H9 (cell line): ENCODE measurements around the gene ZNF816. TPM values are rescaled to one million over a fixed set of nuclear protein-coding genes. Genes with fewer than 3 reads are reported as not detected.

Experiments
- DNase-seq: peaks from one replicate; pipeline ENCODE4 v3.0.0-alpha.2; 2017
- H2AFZ ChIP-seq: one replicate; pipeline ENCODE4 v1.6.1; 2013; ENCODE audit warnings: mild to moderate bottlenecking, low read length, control low read depth, moderate library complexity
- H2AK5ac ChIP-seq: 2 replicates; pipeline ENCODE4 v1.6.1; 2013; ENCODE audit warnings: low read length, control low read depth, mixed read lengths; ENCODE audit not compliant: insufficient read length
- H2BK120ac ChIP-seq: one replicate; pipeline ENCODE4 v1.6.1; 2013; ENCODE audit warnings: low read depth, mild to moderate bottlenecking, low read length, control low read depth, inconsistent platforms; ENCODE audit not compliant: poor library complexity, severe bottlenecking
- H2BK12ac ChIP-seq: 2 replicates; pipeline ENCODE4 v1.6.1; 2013; ENCODE audit warnings: low read length, control low read depth, mixed read lengths, low read depth; ENCODE audit not compliant: insufficient read length
- H2BK15ac ChIP-seq: 2 replicates; pipeline ENCODE4 v1.6.1; 2013; ENCODE audit warnings: low read depth, low read length, control low read depth
- H2BK20ac ChIP-seq: one replicate; pipeline ENCODE4 v1.6.1; 2013; ENCODE audit warnings: low read depth, mild to moderate bottlenecking, low read length, control low read depth, inconsistent platforms; ENCODE audit not compliant: poor library complexity, severe bottlenecking
- H2BK5ac ChIP-seq: 2 replicates; pipeline ENCODE4 v1.6.1; 2013; ENCODE audit warnings: low read length, control low read depth, mixed read lengths; ENCODE audit not compliant: insufficient read length
- H3K14ac ChIP-seq: 2 replicates; pipeline ENCODE4 v1.6.1; 2013; ENCODE audit warnings: low read length, control low read depth; ENCODE audit not compliant: insufficient read depth
- H3K18ac ChIP-seq: 2 replicates; pipeline ENCODE4 v1.6.1; 2013; ENCODE audit warnings: low read depth, mild to moderate bottlenecking, mixed read lengths, low read length, control low read depth; ENCODE audit not compliant: insufficient read length
- H3K23ac ChIP-seq: 2 replicates; pipeline ENCODE4 v1.6.1; 2013; ENCODE audit warnings: low read length, control low read depth, mixed read lengths, low read depth; ENCODE audit not compliant: insufficient read length
- H3K23me2 ChIP-seq: 2 replicates; pipeline ENCODE4 v1.6.1; 2013; ENCODE audit warnings: low read depth, mild to moderate bottlenecking, mixed read lengths, low read length, control low read depth; ENCODE audit not compliant: insufficient read length, poor library complexity, severe bottlenecking
- H3K27ac ChIP-seq: 2 replicates; pipeline ENCODE4 v1.5.1; 2013; ENCODE audit warnings: low read length, control low read depth, mixed read lengths, low read depth; ENCODE audit not compliant: insufficient read length
- H3K27me3 ChIP-seq: 2 replicates; pipeline ENCODE4 v1.6.1; 2013; ENCODE audit warnings: low read length, control low read depth, inconsistent platforms; ENCODE audit not compliant: insufficient read depth
- H3K4ac ChIP-seq: 2 replicates; pipeline ENCODE4 v1.6.1; 2013; ENCODE audit warnings: low read depth, mild to moderate bottlenecking, control low read depth, inconsistent platforms, low read length, moderate library complexity
- H3K4me1 ChIP-seq: 2 replicates; pipeline ENCODE4 v1.6.1; 2013; ENCODE audit warnings: low read length, control low read depth, inconsistent platforms; ENCODE audit not compliant: insufficient read depth
- H3K4me2 ChIP-seq: 2 replicates; pipeline ENCODE4 v1.6.1; 2013; ENCODE audit warnings: low read length, control low read depth, mixed read lengths; ENCODE audit not compliant: insufficient read length, insufficient read depth
- H3K56ac ChIP-seq: 2 replicates; pipeline ENCODE4 v1.6.1; 2013; ENCODE audit warnings: low read depth, mild to moderate bottlenecking, mixed read lengths, low read length, control low read depth; ENCODE audit not compliant: insufficient read length
- H3K79me1 ChIP-seq: 2 replicates; pipeline ENCODE4 v1.6.1; 2013; ENCODE audit warnings: low read depth, mild to moderate bottlenecking, moderate library complexity, low read length, control low read depth, inconsistent platforms; ENCODE audit not compliant: insufficient read depth, poor library complexity, severe bottlenecking
- H3K79me2 ChIP-seq: 2 replicates; pipeline ENCODE4 v1.6.1; 2013; ENCODE audit warnings: low read length, control low read depth, inconsistent platforms; ENCODE audit not compliant: insufficient read depth
- H3K9ac ChIP-seq: 2 replicates; pipeline ENCODE4 v1.6.1; 2013; ENCODE audit warnings: low read length, control low read depth, mixed read lengths; ENCODE audit not compliant: insufficient read length; ENCODE audit errors: extremely low read depth
- H3K9me3 ChIP-seq: one replicate; pipeline ENCODE4 v1.6.1; 2013; ENCODE audit warnings: low read depth, low read length, inconsistent platforms; ENCODE audit not compliant: control insufficient read depth
- H3T11ph ChIP-seq: one replicate; pipeline ENCODE4 v1.6.1; 2013; ENCODE audit warnings: mild to moderate bottlenecking, low read length, control low read depth, inconsistent platforms
- H4K20me1 ChIP-seq: one replicate; pipeline ENCODE4 v1.6.1; 2013; ENCODE audit not compliant: control insufficient read depth, insufficient read length, insufficient read depth
- H4K5ac ChIP-seq: 2 replicates; pipeline ENCODE4 v1.6.1; 2013; ENCODE audit warnings: low read depth, mild to moderate bottlenecking, mixed read lengths, low read length, control low read depth; ENCODE audit not compliant: insufficient read length
- H4K8ac ChIP-seq: replicated peaks from 2 replicates; pipeline ENCODE4 v1.6.1; 2013; ENCODE audit warnings: low read length, control low read depth, mixed read lengths, low read depth; ENCODE audit not compliant: insufficient read length
- H4K91ac ChIP-seq: 2 replicates; pipeline ENCODE4 v1.6.1; 2013; ENCODE audit warnings: low read depth, mild to moderate bottlenecking, moderate library complexity, mixed read lengths, low read length, control low read depth; ENCODE audit not compliant: insufficient read length
- H3K27ac Mint-ChIP-seq, 3 experiments: 2 replicates in 2 of 3; 3 replicates in 1 of 3; pipeline ENCODE4 v1.8.0; 2020 to 2021; ENCODE audit warnings: mixed read lengths in 3 of 3, mild to moderate bottlenecking in 1 of 3, moderate library complexity in 1 of 3
- H3K27me3 Mint-ChIP-seq: 2 replicates; pipeline ENCODE4 v1.8.0; 2021; ENCODE audit warnings: low read depth, mild to moderate bottlenecking, moderate library complexity, mixed read lengths
- H3K36me3 Mint-ChIP-seq, 3 experiments: 2 replicates in 2 of 3; 3 replicates in 1 of 3; pipeline ENCODE4 v1.8.0; 2020 to 2021; ENCODE audit warnings: low read depth in 3 of 3, mixed read lengths in 3 of 3; ENCODE audit not compliant: insufficient read depth in 1 of 3
- H3K4me1 Mint-ChIP-seq, 2 experiments: 2 replicates each; pipeline ENCODE4 v1.8.0; 2020; ENCODE audit warnings: mixed read lengths in 2 of 2
- H3K4me3 Mint-ChIP-seq, 2 experiments: 2 replicates in 1 of 2; 3 replicates in 1 of 2; pipeline ENCODE4 v1.8.0; 2020 to 2021; ENCODE audit warnings: mild to moderate bottlenecking in 2 of 2, mixed read lengths in 2 of 2, moderate library complexity in 1 of 2
- H3K9me3 Mint-ChIP-seq, 2 experiments: 2 replicates in 1 of 2; 3 replicates in 1 of 2; pipeline ENCODE4 v1.8.0; 2020; ENCODE audit warnings: mild to moderate bottlenecking in 2 of 2, mixed read lengths in 2 of 2, moderate library complexity in 1 of 2
- WGBS: extraction: QIAGEN DNeasy Blood & Tissue Kit; methylation state at CpG from one replicate; pipeline ENCODE4 v1.1.7; 2013; ENCODE audit warnings: missing lambda C conversion rate, low lambda C conversion rate, mixed read lengths; ENCODE audit not compliant: insufficient read length; ENCODE audit errors: extremely low coverage; 5-methylcytosine and 5-hydroxymethylcytosine counted together
- total RNA-seq: library from RNA; stranded (reverse); gene quantifications from 2 replicates; pipeline ENCODE4 v1.2.1, GENCODE V29; 2021
- TF ChIP-seq, protein P1 (sequence below): fragments of 200-600 bp; sonication (generic); conservative IDR thresholded peaks from 3 replicates; pipeline ENCODE4 v1.8.0; 2021; ENCODE audit warnings: antibody characterized with exemption, mild to moderate bottlenecking

The ZNF816 gene
- total RNA-seq, 1 experiment from 2014 or later, result 15.1 TPM

DNA sequence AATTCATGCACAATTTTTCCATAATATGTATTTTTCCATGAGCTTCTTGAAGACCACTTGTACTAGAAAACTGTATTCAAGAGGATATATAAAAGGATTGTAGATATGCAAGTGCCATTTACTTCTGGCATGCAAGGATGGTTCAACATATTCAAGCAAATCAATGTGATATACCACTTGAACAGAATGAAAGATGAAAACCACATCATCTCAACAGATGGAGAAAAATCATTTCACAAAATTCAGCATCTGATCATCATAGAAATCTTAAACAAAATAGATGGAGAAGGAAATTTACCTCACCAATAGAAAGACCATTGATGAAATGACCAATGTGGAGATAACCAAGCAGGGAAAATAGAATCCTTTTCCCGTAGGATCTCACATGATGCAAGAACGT lies 5.1 kb upstream of the ZNF816 start:
- H3K4me3 Mint-ChIP-seq, result no peak overlapping the region
- Histone ChIP-seq H4K91ac (no peak overlapping the region), H2BK12ac (no peak overlapping the region), H3T11ph (no peak overlapping the region), H3K27me3 (no peaks in the 10 kb centered on the region), H3K79me1 (no peaks in the 10 kb centered on the region), H2BK20ac (no peak overlapping the region), H3K18ac (no peak overlapping the region), H3K23me2 (peaks cover 8% of the 10 kb centered on the region), H3K14ac (no peak overlapping the region), H4K5ac (no peak overlapping the region), H3K27ac (no peak overlapping the region), H3K23ac (no peak overlapping the region), H2BK5ac (no peak overlapping the region), H2BK15ac (no peak overlapping the region), H3K9me3 (no peaks in the 10 kb centered on the region), H3K9ac (no peak overlapping the region), H2BK120ac (no peak overlapping the region), H3K79me2 (no peaks in the 10 kb centered on the region), H4K8ac (no peak overlapping the region), H3K56ac (no peak overlapping the region), H4K20me1 (no peaks in the 10 kb centered on the region), H3K4me1 (no peaks in the 10 kb centered on the region), H2AFZ (no peak overlapping the region), H3K4me2 (no peak overlapping the region), H2AK5ac (no peak overlapping the region), H3K4ac (no peak overlapping the region)
- peaks cover 17 to 19% (median 19%) of the 10 kb centered on the region in 3 experiments for H3K36me3 Mint-ChIP-seq
- DNase-seq, result no peak
- H3K27ac Mint-ChIP-seq, result no peak overlapping the region
- no CpG with 5 or more reads among the region's 2 CpGs for WGBS
- TF ChIP-seq, protein P1, sequence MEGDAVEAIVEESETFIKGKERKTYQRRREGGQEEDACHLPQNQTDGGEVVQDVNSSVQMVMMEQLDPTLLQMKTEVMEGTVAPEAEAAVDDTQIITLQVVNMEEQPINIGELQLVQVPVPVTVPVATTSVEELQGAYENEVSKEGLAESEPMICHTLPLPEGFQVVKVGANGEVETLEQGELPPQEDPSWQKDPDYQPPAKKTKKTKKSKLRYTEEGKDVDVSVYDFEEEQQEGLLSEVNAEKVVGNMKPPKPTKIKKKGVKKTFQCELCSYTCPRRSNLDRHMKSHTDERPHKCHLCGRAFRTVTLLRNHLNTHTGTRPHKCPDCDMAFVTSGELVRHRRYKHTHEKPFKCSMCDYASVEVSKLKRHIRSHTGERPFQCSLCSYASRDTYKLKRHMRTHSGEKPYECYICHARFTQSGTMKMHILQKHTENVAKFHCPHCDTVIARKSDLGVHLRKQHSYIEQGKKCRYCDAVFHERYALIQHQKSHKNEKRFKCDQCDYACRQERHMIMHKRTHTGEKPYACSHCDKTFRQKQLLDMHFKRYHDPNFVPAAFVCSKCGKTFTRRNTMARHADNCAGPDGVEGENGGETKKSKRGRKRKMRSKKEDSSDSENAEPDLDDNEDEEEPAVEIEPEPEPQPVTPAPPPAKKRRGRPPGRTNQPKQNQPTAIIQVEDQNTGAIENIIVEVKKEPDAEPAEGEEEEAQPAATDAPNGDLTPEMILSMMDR, result no peak
- peaks cover 11 to 12% of the 10 kb centered on the region in 2 experiments for H3K4me1 Mint-ChIP-seq
- peaks cover 4% of the 10 kb centered on the region for H3K27me3 Mint-ChIP-seq
- peaks cover 10 to 18% of the 10 kb centered on the region in 2 experiments; a peak in 4 of 5 replicates for H3K9me3 Mint-ChIP-seq
